Measurements from ENCODE around the gene ARAP1. TPM values are rescaled to one million over a fixed set of nuclear protein-coding genes. Genes with fewer than 3 reads are reported as not detected.

ARAP1 gene
- total RNA-seq, 1 donor from 2014 or later, result 55.1 TPM

- peaks cover 13% of the 10 kb centered on the region for H3K4me1 Mint-ChIP-seq (ENCODE audit: unreplicated experiment)
- no peak overlapping the region for H3K4me3 Mint-ChIP-seq (ENCODE audit: unreplicated experiment)
- H3K36me3 Mint-ChIP-seq (ENCODE audit: low read depth, unreplicated experiment), result peaks cover 31% of the 10 kb centered on the region
- H3K27ac Mint-ChIP-seq (ENCODE audit: unreplicated experiment), result no peak overlapping the region
- no peak for DNase-seq (ENCODE audit: low spot score)
- H3K9me3 Mint-ChIP-seq (ENCODE audit: unreplicated experiment), result no peaks in the 10 kb centered on the region
- TF ChIP-seq, protein P1, sequence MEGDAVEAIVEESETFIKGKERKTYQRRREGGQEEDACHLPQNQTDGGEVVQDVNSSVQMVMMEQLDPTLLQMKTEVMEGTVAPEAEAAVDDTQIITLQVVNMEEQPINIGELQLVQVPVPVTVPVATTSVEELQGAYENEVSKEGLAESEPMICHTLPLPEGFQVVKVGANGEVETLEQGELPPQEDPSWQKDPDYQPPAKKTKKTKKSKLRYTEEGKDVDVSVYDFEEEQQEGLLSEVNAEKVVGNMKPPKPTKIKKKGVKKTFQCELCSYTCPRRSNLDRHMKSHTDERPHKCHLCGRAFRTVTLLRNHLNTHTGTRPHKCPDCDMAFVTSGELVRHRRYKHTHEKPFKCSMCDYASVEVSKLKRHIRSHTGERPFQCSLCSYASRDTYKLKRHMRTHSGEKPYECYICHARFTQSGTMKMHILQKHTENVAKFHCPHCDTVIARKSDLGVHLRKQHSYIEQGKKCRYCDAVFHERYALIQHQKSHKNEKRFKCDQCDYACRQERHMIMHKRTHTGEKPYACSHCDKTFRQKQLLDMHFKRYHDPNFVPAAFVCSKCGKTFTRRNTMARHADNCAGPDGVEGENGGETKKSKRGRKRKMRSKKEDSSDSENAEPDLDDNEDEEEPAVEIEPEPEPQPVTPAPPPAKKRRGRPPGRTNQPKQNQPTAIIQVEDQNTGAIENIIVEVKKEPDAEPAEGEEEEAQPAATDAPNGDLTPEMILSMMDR (IDR thresholded peaks at IDR 0.05; ENCODE audit: unreplicated experiment), result no peak
- H3K27me3 Mint-ChIP-seq (ENCODE audit: unreplicated experiment), result peaks cover 13% of the 10 kb centered on the region
Measured at GRCh38 chr11:72710278-72710677, 41.9 kb downstream of the ARAP1 start.

- peaks cover 31% of the 10 kb centered on the region for H3K36me3 Mint-ChIP-seq (ENCODE audit: low read depth, unreplicated experiment)
- H3K4me1 Mint-ChIP-seq (ENCODE audit: unreplicated experiment), result peaks cover 13% of the 10 kb centered on the region
- DNase-seq (ENCODE audit: low spot score), result no peak
- H3K27ac Mint-ChIP-seq (ENCODE audit: unreplicated experiment), result peak overlapping the region; percentile 57
- H3K9me3 Mint-ChIP-seq (ENCODE audit: unreplicated experiment), result no peaks in the 10 kb centered on the region
- peaks cover 13% of the 10 kb centered on the region for H3K27me3 Mint-ChIP-seq (ENCODE audit: unreplicated experiment)
- TF ChIP-seq, protein P1 (IDR thresholded peaks at IDR 0.05; ENCODE audit: unreplicated experiment), result no peak
- no peak overlapping the region for H3K4me3 Mint-ChIP-seq (ENCODE audit: unreplicated experiment)
Measured at GRCh38 chr11:72709478-72710238, 42.5 kb downstream of the ARAP1 start.

DNA sequence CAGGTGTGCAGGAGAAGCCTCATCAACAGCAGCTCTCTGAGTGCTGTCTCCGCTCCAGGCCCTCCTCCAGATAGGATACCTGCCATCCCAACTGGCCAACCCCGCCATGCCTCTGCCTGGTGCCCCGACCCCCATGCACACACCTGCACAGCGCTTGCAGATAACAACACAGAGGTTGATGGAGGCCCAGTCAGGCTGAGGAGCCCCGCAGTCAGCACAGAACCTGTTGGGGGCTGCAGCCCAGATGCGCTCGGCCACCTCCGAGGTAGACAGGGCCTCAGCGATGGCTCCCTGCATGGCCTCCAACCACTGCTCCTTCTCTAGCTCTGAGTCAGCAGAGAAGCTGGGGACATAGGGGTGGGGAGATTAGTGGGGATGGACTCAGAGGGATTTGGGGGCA, 45.2 kb downstream of the ARAP1 start:
- DNase-seq (ENCODE audit: low spot score), result no peak
- Mint-ChIP-seq H3K36me3 (ENCODE audit: low read depth, unreplicated experiment) (peaks cover 31% of the 10 kb centered on the region), H3K27ac (ENCODE audit: unreplicated experiment) (no peak overlapping the region), H3K4me1 (ENCODE audit: unreplicated experiment) (peaks cover 13% of the 10 kb centered on the region), H3K27me3 (ENCODE audit: unreplicated experiment) (peaks cover 14% of the 10 kb centered on the region), H3K4me3 (ENCODE audit: unreplicated experiment) (peak overlapping the region; percentile 56), H3K9me3 (ENCODE audit: unreplicated experiment) (no peaks in the 10 kb centered on the region)
- TF ChIP-seq, protein P1 (IDR thresholded peaks at IDR 0.05; ENCODE audit: unreplicated experiment), result no peak

- Mint-ChIP-seq H3K9me3 (ENCODE audit: unreplicated experiment) (no peaks in the 10 kb centered on the region), H3K36me3 (ENCODE audit: low read depth, unreplicated experiment) (peaks cover 34% of the 10 kb centered on the region), H3K4me3 (ENCODE audit: unreplicated experiment) (peak overlapping the region; percentile 1), H3K4me1 (ENCODE audit: unreplicated experiment) (peaks cover 13% of the 10 kb centered on the region), H3K27me3 (ENCODE audit: unreplicated experiment) (peaks cover 14% of the 10 kb centered on the region), H3K27ac (ENCODE audit: unreplicated experiment) (no peak overlapping the region)
- DNase-seq (ENCODE audit: low spot score), result no peak
- TF ChIP-seq, protein P1 (IDR thresholded peaks at IDR 0.05; ENCODE audit: unreplicated experiment), result no peak
Measured at GRCh38 chr11:72706579-72706978, 45.6 kb downstream of the ARAP1 start.
